Psoas muscle (tissue), 8 donors: ENCODE results near the gene ITPR2. TPM values are rescaled to one million over a fixed set of nuclear protein-coding genes. Genes with fewer than 3 reads are reported as not detected.

ENCODE experiments used
- ATAC-seq, 4 donors: fragments of 200-7000 bp; cut with Tn5 transposase; one replicate each; pipeline ENCODE4 v1.9.1; 2020; ENCODE audit warnings: moderate library complexity in 3 of 4, mild to moderate bottlenecking in 2 of 4
- DNase-seq, 2 donors: peaks; one replicate each; pipeline ENCODE4 v3.0.0-alpha.2; 2020
- H3K27ac ChIP-seq: fragments of 200-600 bp; one replicate; pipeline ENCODE4 v1.8.0; 2022
- H3K27me3 ChIP-seq, 3 donors: fragments of 200-600 bp in 1 of 3; one replicate each; pipeline versions ENCODE4 v1.6.1 to v1.8.0; 2013 to 2022; ENCODE audit warnings: low read length in 2 of 3, mild to moderate bottlenecking in 2 of 3, moderate library complexity in 1 of 3; ENCODE audit not compliant: insufficient read depth in 3 of 3
- H3K36me3 ChIP-seq, 2 donors: fragments of 200-600 bp in 1 of 2; one replicate each; pipeline versions ENCODE4 v1.6.1 to v1.8.0; 2013 to 2022; ENCODE audit warnings: low read depth in 1 of 2, mild to moderate bottlenecking in 1 of 2, moderate library complexity in 1 of 2; ENCODE audit not compliant: insufficient read depth in 1 of 2
- H3K4me1 ChIP-seq: fragments of 200-600 bp; one replicate; pipeline ENCODE4 v1.8.0; 2022
- H3K4me3 ChIP-seq: fragments of 200-600 bp; one replicate; pipeline ENCODE4 v1.8.0; 2022; ENCODE audit warnings: mild to moderate bottlenecking
- H3K9me3 ChIP-seq: fragments of 200-600 bp; one replicate; pipeline ENCODE4 v1.8.0; 2022
- CTCF ChIP-seq: fragments of 200-600 bp; IDR thresholded peaks from one replicate; pipeline ENCODE4 v1.8.0; 2022; ENCODE audit warnings: antibody characterized with exemption
- WGBS, 3 donors: extraction: QIAGEN DNeasy Blood & Tissue Kit; methylation state at CpG; one replicate each; pipeline versions ENCODE4 v1.1.6 to v1.1.7; 2013; 5-methylcytosine and 5-hydroxymethylcytosine counted together
- intact Hi-C, 2 donors: fragments of 100-400 bp; cut with DNase I; formaldehyde crosslinking; loops; one replicate each; pipeline versions ENCODE4 v1.11.0 to v1.14.2; 2022
- polyA plus RNA-seq, 3 donors: library from polyadenylated mRNA; stranded (reverse); fragments of 200-250 nt; gene quantifications; one replicate each; pipeline ENCODE4 v1.2.3, GENCODE V29; 2013
- total RNA-seq, 4 donors: library from RNA; stranded (reverse); fragmentation: NEBNext Ultra II Directional in 2 of 4; extraction: Animal tissue kit (Norgen Biotek cat#: 25700) in 2 of 4; gene quantifications; one replicate each; pipeline versions ENCODE4 v1.2.1 to v1.2.4, GENCODE V29; 2021 to 2023
- donor health status: healthy with polysubstance abuse.
- donor health status: DM: no; HTN: no; CAD: no; lungs with moderate emphysema.
- donor health status: Bipolar disorder and iron deficiency.
- donor health status: healthy.
- donor health status: DM: yes; HTN: yes; CAD: no.
- donor health status: DM: no; HTN: no; CAD: no.
- donor health status: DM: no; HTN: no; CAD: no.
- donor health status: DM: yes; HTN: yes; CAD: no.

Gene ITPR2
- total and polyA plus RNA-seq, 7 donors = 0.86 to 10.3 (median 6.1) TPM

GRCh38 chr12:26297396-26298070 lies 535.5 kb downstream of the ITPR2 start:
- no peaks in the 10 kb centered on the region for H3K27me3 ChIP-seq
- 69 to 83% (median 77%) methylated on average over 8 of the region's 8 CpGs for WGBS, 3 donors
- H3K36me3 ChIP-seq = no peaks in the 10 kb centered on the region
- no peak overlapping the region for H3K27ac ChIP-seq
- DNase-seq = no peak
- H3K4me3 ChIP-seq = no peak overlapping the region
- intact Hi-C loops = no loop called here
- no peak for ATAC-seq
- H3K9me3 ChIP-seq = no peaks in the 10 kb centered on the region
- TF ChIP-seq CTCF = no peak
- H3K4me1 ChIP-seq = peaks cover 8% of the 10 kb centered on the region

- WGBS, 3 donors = 54 to 64% (median 59%) methylated on average over 4 of the region's 4 CpGs
- H3K27me3 ChIP-seq = no peaks in the 10 kb centered on the region
- H3K36me3 ChIP-seq = no peaks in the 10 kb centered on the region
- peaks cover 8% of the 10 kb centered on the region for H3K4me1 ChIP-seq
- no peak overlapping the region for H3K27ac ChIP-seq
- intact Hi-C loops = no loop called here
- H3K9me3 ChIP-seq = no peaks in the 10 kb centered on the region
- no peak for ATAC-seq
- DNase-seq = no peak
- TF ChIP-seq CTCF = no peak
- H3K4me3 ChIP-seq = no peak overlapping the region
These were observed 538.0 kb downstream of the ITPR2 start for GRCh38 chr12:26295001-26295400.

GRCh38 chr12:26293612-26294011 lies 539.4 kb downstream of the ITPR2 start:
- no peaks in the 10 kb centered on the region for H3K27me3 ChIP-seq
- intact Hi-C loops = no loop called here
- peaks cover 5% of the 10 kb centered on the region for H3K4me1 ChIP-seq
- no peak overlapping the region for H3K27ac ChIP-seq
- TF ChIP-seq CTCF = no peak
- ATAC-seq (no peak), DNase-seq (no peak)
- 79 to 93% (median 82%) methylated on average over 2 of the region's 2 CpGs for WGBS, 3 donors
- no peak overlapping the region for H3K4me3 ChIP-seq
- H3K9me3 ChIP-seq = no peaks in the 10 kb centered on the region
- H3K36me3 ChIP-seq = no peaks in the 10 kb centered on the region

- no peak overlapping the region for H3K27ac ChIP-seq
- intact Hi-C loops = no loop called here
- ATAC-seq (no peak), DNase-seq (no peak)
- no peaks in the 10 kb centered on the region for H3K27me3 ChIP-seq
- no peaks in the 10 kb centered on the region for H3K9me3 ChIP-seq
- no peak overlapping the region for H3K4me3 ChIP-seq
- WGBS, 3 donors = 100% methylated on average over 1 of the region's 1 CpG
- H3K4me1 ChIP-seq = peaks cover 8% of the 10 kb centered on the region
- no peak for TF ChIP-seq CTCF
- no peaks in the 10 kb centered on the region for H3K36me3 ChIP-seq
These were observed 540.4 kb downstream of the ITPR2 start for GRCh38 chr12:26292596-26292995.

GRCh38 chr12:26290565-26290964 lies 542.4 kb downstream of the ITPR2 start:
- WGBS, 3 donors = 80 to 84% (median 80%) methylated on average over 2 of the region's 2 CpGs
- intact Hi-C loops = no loop called here
- DNase-seq = no peak
- ATAC-seq = no peak
- Histone ChIP-seq H3K27me3 (no peaks in the 10 kb centered on the region), H3K27ac (no peak overlapping the region), H3K9me3 (no peaks in the 10 kb centered on the region), H3K4me1 (peaks cover 14% of the 10 kb centered on the region), H3K4me3 (no peak overlapping the region), H3K36me3 (no peaks in the 10 kb centered on the region)
- no peak for TF ChIP-seq CTCF
